NOMO-1 treated with dmso at 0.1 percent for 144 hours (cell line): Measurements from ENCODE around the gene PRRX2.
A peak's percentile ranks its signal among the peaks of the same experiment; 100 is the strongest.
"Not testable (repeated sequence)": the region's sequence is repeated elsewhere in the genome, so short reads cannot be mapped to it uniquely, and the experiment has no call there.

Source experiments
- DNase-seq: peaks from one replicate; lab custom pipeline; 2025; ENCODE audit not compliant: unreplicated experiment; lab: John Stamatoyannopoulos, UW

Gene PRRX2

DNA sequence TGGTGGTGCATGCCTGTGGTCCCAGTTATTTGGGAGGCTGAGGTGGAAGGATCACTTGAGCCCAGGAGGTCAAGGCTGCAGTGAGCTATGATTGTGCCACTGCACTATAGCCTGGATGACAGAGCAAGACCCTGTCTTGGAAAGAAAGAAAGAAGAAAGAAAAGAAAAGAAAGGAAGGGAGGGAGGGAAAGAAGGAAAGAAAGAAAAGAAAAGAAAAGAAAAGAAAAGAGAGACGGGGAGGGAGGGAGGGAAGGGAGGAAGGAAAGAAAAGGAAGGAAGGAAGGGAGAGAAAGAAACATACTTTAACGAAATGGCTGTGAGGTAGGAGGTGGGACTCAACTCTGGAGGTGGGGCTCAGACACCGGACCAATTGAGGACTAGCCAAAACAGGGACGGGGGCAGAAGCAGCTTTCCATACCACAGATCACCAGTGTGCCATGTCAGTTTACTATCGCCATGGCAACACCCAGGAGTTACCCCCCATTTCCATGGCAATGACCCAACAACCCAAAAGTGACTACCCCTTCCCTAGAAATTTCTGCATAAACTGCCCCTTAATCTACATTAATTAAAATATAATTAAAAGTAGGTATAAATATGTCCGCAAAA lies 66.1 kb downstream of the PRRX2 start:
- no peak for DNase-seq

DNA sequence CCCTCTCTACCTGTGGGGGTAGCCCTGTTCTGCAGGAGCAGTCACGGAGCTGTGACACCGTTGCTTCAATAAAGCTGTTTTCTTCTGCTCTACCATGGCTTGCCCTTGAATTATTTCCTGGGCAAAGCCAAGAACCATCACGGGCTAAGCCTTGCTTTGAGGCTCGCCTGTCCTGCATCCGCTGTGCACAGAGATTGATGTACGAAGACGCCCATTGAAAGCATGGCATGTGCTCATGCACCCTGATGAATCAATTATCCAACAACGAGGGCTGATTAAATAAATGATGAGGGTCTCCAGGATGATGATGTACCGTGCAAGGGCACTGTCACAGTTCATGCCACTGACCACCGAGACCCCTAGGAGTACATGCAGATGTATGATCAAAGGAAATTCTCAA lies 66.7 kb downstream of the PRRX2 start:
- no peak for DNase-seq

DNA sequence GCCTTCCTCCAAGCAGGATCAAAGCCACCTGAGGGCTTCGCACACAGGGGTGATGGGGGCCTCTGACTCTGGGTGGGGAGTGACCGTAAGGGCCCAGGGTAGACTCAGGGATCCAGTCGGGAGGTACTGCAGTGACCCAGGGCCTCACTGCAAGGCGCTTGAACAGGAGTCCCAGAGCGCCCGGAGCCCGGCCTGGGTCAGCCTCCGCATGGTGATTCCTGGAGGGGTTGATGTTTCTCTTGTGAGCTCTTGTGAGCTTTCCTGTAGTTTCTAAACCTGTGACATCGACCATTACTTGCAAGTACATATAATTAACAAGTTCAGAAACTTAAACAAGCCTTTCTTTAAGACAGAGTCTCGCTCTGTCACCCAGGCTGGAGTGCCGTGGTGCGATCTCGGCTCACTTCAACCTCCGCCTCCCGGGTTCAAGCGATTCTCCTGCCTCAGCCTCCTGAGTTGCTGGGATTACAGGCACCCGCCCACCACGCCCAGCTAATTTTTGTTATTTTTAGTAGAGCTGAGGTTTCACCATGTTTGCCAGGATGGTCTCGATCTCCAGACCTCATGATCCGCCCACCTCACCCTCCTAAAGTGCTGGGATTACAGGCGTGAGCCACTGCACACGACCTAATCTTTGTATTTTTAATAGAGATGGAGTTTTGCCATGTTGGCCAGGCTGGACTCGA lies 67.6 kb downstream of the PRRX2 start:
- no peak for DNase-seq

DNA sequence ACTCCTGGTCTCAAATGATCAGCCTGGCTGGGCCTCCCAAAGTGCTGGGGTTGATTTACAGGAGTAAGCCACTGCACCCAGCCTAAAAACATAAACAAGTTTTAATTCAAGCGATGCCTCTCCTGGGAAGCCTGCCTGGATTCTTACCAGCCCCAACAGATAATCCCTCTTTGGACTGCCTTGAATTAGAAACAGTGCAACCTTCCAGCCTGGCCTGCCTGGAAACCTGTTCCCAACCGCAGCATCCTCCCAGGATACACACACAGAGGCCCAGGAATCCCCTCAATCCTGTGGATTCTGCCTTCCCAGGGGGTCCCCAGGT lies 68.1 kb downstream of the PRRX2 start:
- DNase-seq: no peak

DNA sequence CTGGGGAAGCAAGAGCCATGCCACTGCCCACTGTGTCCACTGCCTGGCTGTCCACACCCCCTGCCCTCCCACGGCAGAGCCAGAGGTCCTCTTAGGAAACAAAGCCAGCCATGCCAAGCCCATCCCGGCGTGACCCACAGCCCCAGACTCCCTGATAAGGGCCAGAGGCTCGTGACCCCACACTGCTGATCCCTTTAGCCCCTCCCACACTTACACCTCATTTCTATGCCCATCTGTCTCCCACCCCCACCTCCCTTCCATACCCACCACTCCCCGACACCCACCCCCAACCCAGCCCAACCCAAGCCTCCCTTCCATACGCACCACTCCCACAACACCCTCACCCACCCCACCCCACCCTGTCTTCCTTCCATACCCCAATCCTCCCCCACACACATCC lies 70.1 kb downstream of the PRRX2 start:
- DNase-seq: no peak

DNA sequence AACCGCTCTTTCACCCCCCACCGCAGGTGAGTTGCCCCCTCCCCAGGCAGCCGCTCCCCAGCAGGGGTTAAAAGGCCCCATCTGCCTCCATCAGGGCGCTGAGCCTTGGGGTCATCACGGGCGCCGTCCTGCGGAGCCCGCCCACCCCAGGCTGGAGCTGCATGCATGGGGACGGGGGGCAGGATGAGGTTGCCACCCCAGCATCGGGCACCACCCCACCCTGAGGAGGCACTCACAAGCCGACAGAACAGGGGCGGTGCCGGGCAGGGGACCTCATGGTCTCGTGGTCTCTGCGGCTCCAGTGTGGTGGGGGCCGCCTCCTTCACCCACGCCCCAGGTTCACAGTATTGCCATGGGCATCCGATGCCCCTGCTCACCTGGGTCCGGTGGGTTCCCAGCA lies 70.9 kb downstream of the PRRX2 start:
- no peak for DNase-seq

DNA sequence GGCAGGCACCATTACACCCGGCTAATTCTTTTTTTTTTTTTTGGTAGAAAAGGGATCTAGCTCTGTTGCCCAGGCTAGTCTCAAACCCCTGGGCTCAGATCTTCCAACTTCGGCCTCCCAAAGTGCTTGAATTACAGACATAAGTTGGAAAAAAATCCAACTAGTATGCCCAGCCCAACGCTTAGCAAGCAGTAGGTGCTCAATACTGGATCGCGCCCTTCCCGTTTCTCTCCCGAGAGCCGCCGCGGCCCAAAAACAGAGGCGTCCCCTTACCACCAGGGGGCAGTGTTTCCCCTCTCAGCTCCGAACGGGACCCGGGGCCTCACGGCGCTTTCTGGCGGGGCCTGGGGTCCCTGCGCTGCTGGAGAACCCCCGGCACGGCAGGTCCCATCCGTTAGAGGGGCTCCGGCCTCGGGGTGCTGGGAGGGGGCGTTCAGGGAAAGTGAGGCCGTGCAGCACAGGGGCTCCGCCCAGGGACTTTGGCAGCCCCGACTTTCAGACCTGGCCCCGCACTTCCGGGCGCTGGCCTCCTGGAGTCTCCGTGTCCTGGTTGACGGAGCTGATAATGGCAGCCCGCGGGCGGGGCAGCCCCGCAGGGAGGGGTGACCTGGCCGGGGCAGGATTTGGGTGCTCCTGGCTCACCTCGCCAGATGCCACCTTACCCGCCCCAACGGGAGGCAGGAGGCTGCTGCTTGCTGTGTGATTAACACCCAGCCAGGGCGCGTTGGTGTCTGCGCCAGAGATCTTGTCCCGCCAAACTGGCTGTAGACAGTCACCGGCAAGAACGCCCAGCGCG lies 72.2 kb downstream of the PRRX2 start:
- DNase-seq: peak; percentile 64

DNA sequence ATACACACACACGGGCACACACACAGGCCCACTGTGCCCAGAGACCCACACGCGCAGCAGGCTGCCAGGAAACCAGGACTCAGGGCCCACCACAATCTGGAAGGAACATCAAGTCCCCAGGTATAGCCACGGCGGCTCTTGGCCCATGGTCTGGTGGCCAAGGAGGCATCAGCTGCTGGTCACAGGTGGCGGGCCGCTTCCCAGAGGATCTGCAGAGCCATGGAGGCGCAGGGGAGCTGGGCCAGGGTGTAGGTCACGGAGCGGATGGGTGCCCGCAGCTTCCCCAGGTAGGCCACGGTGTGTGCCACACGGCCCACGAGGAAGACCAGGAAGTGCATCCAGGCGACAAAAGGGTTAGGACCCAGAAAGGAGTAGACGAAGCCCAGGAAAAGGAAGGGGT lies 74.0 kb downstream of the PRRX2 start:
- no peak for DNase-seq

DNA sequence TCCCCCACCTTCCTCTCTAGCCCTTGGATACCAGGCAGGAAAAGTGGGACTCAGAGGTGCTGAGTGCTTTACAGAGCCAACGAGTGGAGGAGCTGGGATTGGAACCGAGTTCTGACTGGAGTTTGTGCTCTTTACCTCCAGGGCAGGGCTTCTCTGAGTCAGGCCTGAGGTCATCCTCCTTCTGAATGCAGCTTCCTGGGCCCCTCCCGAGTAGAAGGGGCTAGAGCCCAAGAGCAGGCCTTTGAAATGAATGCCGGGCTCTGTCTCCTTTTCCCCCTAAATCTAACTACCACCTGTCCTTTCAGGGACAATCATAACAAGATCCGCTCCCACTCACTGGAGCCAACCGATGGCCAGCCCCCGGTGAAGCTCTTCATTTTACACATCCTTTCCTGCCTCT lies 74.7 kb downstream of the PRRX2 start:
- no peak for DNase-seq

DNA sequence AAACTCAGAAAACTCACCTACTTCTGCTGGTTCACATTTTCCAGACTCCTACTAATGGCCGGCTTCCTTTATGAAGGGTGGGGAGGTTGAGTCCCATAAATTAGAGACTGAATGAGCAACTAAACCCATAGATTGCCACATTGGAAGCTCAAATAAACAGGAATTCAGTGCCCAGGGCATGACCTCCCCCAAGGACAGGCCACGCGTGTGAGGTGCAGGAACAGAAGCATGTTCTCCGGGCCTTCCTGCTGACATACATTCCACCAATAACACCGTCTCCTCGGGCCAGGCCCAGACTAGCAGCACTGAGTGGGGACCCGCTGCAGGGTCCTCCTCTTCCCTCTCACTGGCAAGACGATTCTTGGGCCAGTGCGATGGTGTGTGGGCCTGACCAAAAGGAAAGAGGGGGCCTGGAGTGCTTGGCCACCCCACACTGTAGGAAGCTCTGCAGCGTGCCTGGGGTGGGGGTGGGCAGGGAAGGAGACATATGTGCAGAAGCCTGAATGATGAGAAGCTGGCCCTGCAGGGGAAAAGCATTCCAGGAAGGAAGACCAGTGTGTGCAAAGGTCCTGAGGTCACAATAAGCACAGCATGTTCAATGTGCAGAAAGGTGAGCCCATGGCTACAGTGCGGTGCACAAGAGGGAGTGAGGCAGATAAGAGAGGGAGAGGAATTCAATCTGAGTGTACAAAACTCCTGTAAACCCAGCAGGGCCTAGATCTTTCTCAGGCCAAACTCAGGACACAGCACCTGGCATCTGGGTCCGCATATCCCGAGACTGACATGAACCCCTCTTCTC lies 75.4 kb downstream of the PRRX2 start:
- DNase-seq: no peak

DNA sequence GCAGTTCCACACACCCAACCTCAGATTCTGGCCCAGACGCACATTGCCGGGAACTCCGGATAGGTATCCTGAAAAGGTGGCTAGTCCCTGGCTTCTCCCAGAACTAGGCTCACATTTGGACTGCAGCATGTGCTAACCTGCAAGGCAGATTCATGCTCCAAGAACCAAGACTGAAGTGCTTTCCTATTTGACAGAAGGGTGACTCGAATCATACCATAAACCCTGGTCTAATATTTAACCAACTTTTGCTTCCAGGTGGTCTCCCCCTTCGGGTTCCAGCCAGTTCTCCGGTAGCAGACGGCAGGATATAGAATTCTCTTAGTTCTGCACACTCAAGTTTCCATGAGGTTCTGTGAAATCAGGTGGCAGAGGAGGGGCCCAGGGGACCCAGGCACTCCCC lies 79.8 kb downstream of the PRRX2 start:
- no peak for DNase-seq

DNA sequence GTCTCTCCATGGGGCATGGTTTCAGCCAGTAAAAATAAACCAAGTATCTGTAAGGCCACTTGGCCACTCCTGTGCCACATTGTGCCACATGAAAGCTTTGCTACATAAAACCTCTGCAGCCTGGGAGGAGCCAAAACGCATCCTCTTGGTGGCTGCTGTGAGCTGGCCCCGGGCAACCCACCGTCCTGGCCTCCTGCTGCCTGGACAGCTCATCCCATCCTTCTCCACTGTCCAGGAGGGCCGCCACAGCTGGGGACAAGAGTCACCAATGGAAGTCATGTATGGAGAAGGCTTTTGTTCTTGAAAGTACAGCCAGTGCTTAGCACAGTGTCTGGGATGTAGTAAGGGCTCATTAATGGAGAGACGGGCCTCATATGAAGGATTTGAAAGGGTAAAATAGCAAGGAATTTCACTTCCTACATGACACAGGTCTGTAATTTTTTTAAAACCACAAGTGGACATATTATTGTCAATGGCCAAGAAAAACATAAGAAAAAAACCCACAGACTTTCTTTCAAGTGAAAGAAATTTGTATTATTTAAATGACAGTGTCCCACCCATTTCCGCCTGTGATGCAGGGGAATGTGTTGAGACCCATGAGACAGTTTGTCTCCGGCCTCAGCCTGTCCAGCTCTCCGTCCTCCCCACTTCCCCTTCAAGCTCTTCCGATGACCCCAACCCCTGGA lies 80.8 kb downstream of the PRRX2 start:
- no peak for DNase-seq

DNA sequence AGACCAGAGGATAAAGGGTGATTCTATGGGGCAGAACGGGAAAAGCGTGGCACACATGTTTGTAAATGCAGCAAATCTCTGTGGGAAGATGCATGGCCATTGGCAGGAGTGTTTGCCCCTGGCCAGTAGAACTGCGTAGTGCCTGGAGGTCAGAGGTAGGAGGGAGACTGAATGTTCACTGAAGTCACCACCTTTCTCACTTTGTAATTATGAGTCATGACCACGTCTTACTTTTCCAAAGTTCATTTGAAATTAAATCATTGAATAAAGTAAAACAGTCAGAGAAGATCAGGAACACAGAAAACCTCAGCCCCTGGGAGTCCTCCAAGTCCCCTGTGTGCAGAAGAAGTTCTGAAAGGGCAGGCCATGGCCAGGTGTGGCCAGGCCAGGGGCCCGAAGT lies 82.8 kb downstream of the PRRX2 start:
- DNase-seq: no peak

DNA sequence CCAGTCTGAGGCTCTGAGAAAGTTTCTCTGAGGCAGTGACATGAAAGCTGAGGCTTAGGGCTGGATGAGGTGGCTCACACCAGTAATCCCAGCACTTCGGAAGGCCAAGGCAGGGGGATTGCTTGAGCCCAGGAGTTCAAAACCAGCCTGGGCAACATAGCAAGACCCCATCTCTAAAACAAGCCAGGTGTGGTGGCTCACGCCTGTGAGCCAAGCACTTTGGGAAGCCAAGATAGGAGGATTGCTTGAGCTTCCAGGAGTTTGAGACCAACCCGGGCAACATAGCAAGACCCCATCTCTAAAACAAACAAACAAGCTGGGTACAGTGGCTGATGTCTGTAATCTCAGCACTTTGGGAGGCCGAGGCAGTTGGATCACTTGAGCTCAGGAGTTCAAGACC lies 83.6 kb downstream of the PRRX2 start:
- not testable (repeated sequence) for DNase-seq

DNA sequence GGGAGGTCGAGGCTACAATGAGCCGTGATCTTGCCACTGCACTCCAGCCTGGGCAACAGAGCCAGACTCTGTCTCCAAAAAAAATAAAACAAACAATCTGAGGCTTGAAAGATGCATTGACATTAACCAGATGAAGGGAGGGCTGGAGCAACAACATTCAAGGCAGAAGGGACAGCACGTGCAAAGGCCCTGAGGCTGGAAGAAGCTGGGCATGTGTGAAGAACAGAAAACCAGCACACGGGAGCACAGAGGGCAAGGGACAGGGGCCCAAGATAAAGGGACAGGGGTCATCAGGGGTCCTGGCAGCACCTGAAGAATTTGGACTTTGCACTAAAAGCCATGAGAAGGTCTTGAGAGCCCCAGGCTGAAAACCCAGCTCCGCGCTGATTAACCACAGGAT lies 84.1 kb downstream of the PRRX2 start:
- no peak for DNase-seq

DNA sequence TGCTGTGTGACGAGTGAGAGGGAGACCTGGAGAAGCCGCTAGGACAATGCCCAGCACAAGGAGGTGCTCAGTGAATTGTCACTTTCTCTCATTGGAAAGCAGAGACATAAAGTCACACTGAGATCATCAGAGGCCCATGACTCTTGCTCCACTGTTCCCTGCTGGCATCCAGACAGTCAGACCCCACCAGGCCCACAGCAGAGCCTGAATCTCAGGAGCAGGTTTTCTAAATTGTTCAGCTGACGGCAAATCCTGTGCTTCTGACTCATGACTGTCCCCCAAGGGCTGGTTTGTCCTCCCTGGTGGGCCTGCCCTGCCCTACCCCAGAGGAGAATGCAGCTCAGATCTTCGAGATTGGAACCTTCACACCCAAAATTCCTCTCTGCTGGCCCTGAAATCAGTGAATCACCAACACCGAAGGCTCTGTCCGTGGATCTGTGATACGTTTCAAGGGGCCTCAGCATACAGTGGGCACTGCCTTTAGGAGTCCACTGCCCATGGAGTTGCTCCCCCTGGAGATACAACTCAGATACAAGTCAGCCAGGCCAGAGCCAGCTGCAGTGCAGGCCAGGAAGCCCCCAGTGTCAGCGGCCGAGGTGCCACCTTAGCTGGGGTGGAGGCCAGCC lies 84.7 kb downstream of the PRRX2 start:
- no peak for DNase-seq

DNA sequence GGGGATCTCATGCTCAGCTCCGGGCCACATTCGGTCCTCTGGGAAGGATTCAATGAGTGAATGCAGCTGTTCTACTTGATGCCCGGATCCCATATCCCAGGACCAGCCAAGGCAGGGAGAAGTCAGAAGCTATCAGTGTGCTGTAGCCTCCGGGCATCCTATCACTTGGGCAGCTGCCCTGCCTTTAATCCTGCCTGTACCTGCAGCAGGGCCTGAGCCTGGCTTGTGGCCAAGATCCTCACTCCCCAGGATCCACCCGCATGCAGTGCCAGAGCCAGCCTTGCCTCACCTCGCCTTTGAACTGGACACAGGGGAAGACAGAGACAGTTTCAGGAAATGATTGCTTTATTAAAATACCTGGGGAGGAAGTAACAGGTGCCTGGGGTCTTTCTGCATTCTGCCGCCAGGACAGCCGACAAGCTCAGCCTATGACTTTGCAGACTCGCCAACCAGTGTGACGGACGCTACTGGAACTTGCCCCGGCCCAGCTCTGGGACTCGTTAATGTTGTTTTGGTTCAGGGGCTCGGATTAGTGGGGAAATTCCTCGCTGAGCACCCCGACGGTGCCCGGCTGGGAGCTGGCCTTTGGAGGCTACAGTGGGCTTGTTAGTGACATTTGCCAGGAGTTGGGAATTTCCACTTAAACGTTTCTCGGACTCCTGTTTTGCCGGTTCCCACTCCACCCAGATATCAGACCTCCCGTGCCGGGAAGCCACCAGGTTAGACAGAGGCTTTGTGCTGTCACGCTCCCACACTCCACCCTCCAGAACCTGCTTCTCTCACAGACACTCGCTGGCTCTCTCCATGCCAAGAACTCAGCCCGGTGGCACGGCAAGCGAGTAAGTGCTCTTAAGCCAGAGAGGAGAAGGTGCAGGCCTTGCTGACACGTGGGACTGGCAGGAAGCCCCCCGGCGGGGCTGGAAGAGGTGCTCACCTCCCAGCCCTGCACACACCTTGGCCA lies 86.7 kb downstream of the PRRX2 start:
- no peak for DNase-seq

DNA sequence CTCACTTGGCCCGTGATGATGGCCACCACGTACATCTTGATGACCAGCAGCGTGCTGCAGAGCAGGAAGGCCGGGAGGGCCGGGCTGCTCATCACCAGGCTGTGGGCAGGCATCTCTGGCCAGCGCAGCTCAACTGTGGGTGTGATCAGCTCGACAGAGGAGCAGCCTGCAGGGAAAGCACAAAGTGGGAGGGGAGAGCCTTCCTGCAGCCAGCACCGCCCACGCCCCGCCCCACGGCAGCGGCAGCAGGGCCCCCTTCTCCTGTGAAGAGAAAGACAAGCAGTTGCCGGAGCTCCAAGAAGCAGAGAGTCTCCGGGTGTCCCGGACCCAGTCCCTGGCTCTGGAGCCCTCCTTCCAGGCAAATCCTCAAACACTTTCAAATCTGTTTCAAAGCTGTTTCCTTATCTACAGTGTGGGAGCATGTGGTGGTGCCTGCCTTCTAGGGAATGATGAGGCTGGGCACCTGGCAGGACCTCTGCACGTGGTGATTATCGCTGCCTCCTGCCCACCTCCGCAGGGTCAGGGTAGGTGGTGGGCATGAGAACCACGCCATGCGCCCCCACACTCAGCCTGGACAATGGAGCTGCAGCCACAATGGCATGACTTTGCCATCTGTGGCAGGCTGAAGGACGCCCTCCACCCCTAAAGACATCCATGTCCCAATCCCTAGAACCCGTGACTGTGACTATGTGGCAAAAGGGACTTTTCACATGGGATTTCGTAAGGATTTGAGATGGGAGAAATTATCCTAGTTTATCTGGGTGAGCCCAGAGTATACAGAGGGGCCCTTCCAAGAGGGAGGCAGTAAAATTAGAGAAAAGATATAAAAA lies 87.7 kb downstream of the PRRX2 start, which contains the start of gene PTGES:
PTGES (minus strand) TSS at position 143 of the 830 bp plus-strand sequence; CDS start at position 113, 30 bp downstream.
- peak; percentile 68 for DNase-seq
